Upper lobe of left lung (tissue), 4 donors: ENCODE data around the gene ATP9A.

Source experiments
- EP300 ChIP-seq, 4 donors: sonication (generic); formaldehyde crosslinking; IDR thresholded peaks; one replicate each; pipeline ENCODE4 v1.5.1; 2017; ENCODE audit warnings: antibody characterized with exemption in 4 of 4, control low read depth in 2 of 4
- POLR2A ChIP-seq, 4 donors: fragments of 450-650 bp; IDR thresholded peaks; one replicate each; pipeline ENCODE4 v1.5.1; 2016 to 2017; ENCODE audit warnings: antibody characterized with exemption in 4 of 4, mild to moderate bottlenecking in 2 of 4
- POLR2AphosphoS5 ChIP-seq, 2 donors: sonication (generic); formaldehyde crosslinking; IDR thresholded peaks; one replicate each; pipeline ENCODE4 v1.5.1; 2017; ENCODE audit warnings: antibody characterized with exemption in 2 of 2
- TF ChIP-seq, protein P1 (sequence below), 6 experiments: fragments of 450-650 bp in 4 of 6; fragments of 200-600 bp in 2 of 6; sonication (generic) in 2 of 6; IDR thresholded peaks; one replicate each; pipeline ENCODE4 v1.5.1; 2016 to 2019; ENCODE audit warnings: antibody characterized with exemption in 6 of 6

DNA sequence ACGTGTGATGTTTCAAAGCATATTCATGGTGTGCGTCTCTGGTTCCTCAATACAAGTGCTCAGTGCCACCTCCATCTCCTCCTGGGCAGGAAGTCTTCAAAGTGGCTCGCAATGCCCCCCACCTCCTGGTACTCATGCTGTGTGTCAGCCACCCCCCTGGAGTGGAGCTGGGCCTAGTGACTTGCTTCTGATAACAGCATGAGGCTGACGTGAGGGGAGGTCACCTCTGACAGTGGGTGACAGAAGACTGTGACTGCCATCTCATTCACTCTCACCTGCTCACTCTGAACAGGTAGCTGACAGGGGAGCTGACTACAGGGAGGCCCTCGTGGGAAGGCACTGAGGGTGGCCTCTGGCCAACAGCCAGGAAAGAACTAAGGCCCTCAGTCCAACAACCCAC lies 133.3 kb downstream of the ATP9A start:
- TF ChIP-seq EP300 (IDR thresholded peaks at IDR 0.05) (no peak), POLR2A (IDR thresholded peaks at IDR 0.05) (no peak), POLR2AphosphoS5 (IDR thresholded peaks at IDR 0.05) (no peak)
- TF ChIP-seq, protein P1, sequence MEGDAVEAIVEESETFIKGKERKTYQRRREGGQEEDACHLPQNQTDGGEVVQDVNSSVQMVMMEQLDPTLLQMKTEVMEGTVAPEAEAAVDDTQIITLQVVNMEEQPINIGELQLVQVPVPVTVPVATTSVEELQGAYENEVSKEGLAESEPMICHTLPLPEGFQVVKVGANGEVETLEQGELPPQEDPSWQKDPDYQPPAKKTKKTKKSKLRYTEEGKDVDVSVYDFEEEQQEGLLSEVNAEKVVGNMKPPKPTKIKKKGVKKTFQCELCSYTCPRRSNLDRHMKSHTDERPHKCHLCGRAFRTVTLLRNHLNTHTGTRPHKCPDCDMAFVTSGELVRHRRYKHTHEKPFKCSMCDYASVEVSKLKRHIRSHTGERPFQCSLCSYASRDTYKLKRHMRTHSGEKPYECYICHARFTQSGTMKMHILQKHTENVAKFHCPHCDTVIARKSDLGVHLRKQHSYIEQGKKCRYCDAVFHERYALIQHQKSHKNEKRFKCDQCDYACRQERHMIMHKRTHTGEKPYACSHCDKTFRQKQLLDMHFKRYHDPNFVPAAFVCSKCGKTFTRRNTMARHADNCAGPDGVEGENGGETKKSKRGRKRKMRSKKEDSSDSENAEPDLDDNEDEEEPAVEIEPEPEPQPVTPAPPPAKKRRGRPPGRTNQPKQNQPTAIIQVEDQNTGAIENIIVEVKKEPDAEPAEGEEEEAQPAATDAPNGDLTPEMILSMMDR (IDR thresholded peaks at IDR 0.05) = no peak
